Suprapubic skin (tissue), 4 donors: ENCODE measurements around the gene GNB1L. TPM values are rescaled to one million over a fixed set of nuclear protein-coding genes. Genes with fewer than 3 reads are reported as not detected.

Source experiments
- DNase-seq, 2 donors: peaks; one replicate each; pipeline ENCODE4 v3.0.0-alpha.2; 2019; ENCODE audit warnings: low spot score in 2 of 2
- H3K27ac ChIP-seq: fragments of 200-600 bp; sonication (generic); one replicate; pipeline ENCODE4 v1.5.1; 2019
- H3K27me3 ChIP-seq: fragments of 200-600 bp; sonication (generic); one replicate; pipeline ENCODE4 v1.5.1; 2019
- H3K36me3 ChIP-seq: fragments of 200-600 bp; sonication (generic); one replicate; pipeline ENCODE4 v1.5.1; 2019
- H3K4me1 ChIP-seq: fragments of 200-600 bp; sonication (generic); one replicate; pipeline ENCODE4 v1.5.1; 2019
- H3K4me3 ChIP-seq: fragments of 200-600 bp; sonication (generic); one replicate; pipeline ENCODE4 v1.5.1; 2019; ENCODE audit warnings: mild to moderate bottlenecking
- H3K9me3 ChIP-seq: fragments of 200-600 bp; sonication (generic); one replicate; pipeline ENCODE4 v1.5.1; 2019
- EP300 ChIP-seq: sonication (generic); formaldehyde crosslinking; IDR thresholded peaks from one replicate; pipeline ENCODE4 v1.6.1; 2017; ENCODE audit warnings: antibody characterized with exemption
- POLR2A ChIP-seq, 2 donors: fragments of 450-650 bp; IDR thresholded peaks; one replicate each; pipeline ENCODE4 v1.6.1; 2017; ENCODE audit warnings: antibody characterized with exemption in 2 of 2, mild to moderate bottlenecking in 2 of 2, moderate library complexity in 2 of 2
- POLR2AphosphoS5 ChIP-seq, 3 donors: sonication (generic); formaldehyde crosslinking; IDR thresholded peaks; one replicate each; pipeline ENCODE4 v1.6.1; 2017; ENCODE audit warnings: antibody characterized with exemption in 3 of 3
- WGBS: methylation state at CpG from one replicate; pipeline ENCODE4 v1.1.5; 2018; 5-methylcytosine and 5-hydroxymethylcytosine counted together
- total RNA-seq, 4 donors: library from RNA; depleted of rRNA; stranded (reverse); fragments of >200 nt; gene quantifications; one replicate each; pipeline ENCODE4 v1.1.0, GENCODE V29; 2016
- TF ChIP-seq, protein P1 (sequence below), 2 donors: fragments of 200-600 bp in 1 of 2; fragments of 450-650 bp in 1 of 2; sonication (generic) in 1 of 2; IDR thresholded peaks; one replicate each; pipeline ENCODE4 v1.5.1; 2016 to 2019; ENCODE audit warnings: antibody characterized with exemption in 2 of 2, mild to moderate bottlenecking in 1 of 2, moderate library complexity in 1 of 2

GNB1L gene
- total RNA-seq, 4 donors from 2014 or later: 6.3 to 14.6 (median 10.9) TPM

- H3K27me3 ChIP-seq: peaks cover 47% of the 10 kb centered on the region
- 4% methylated on average over 18 of the region's 117 CpGs for WGBS
- peak overlapping the region; percentile 39 for H3K27ac ChIP-seq
- peaks cover 70% of the 10 kb centered on the region for H3K4me1 ChIP-seq
- H3K4me3 ChIP-seq: peak overlapping the region; percentile 51
- no peak for DNase-seq
- no peaks in the 10 kb centered on the region for H3K9me3 ChIP-seq
- TF ChIP-seq POLR2A (IDR thresholded peaks at IDR 0.05) (no peak), POLR2AphosphoS5 (IDR thresholded peaks at IDR 0.05) (no peak), EP300 (no peak)
- TF ChIP-seq, protein P1, sequence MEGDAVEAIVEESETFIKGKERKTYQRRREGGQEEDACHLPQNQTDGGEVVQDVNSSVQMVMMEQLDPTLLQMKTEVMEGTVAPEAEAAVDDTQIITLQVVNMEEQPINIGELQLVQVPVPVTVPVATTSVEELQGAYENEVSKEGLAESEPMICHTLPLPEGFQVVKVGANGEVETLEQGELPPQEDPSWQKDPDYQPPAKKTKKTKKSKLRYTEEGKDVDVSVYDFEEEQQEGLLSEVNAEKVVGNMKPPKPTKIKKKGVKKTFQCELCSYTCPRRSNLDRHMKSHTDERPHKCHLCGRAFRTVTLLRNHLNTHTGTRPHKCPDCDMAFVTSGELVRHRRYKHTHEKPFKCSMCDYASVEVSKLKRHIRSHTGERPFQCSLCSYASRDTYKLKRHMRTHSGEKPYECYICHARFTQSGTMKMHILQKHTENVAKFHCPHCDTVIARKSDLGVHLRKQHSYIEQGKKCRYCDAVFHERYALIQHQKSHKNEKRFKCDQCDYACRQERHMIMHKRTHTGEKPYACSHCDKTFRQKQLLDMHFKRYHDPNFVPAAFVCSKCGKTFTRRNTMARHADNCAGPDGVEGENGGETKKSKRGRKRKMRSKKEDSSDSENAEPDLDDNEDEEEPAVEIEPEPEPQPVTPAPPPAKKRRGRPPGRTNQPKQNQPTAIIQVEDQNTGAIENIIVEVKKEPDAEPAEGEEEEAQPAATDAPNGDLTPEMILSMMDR (IDR thresholded peaks at IDR 0.05): no peak
- H3K36me3 ChIP-seq: no peaks in the 10 kb centered on the region
These were observed 93.5 kb downstream of the GNB1L start for GRCh38 chr22:19760951-19761724.

DNA sequence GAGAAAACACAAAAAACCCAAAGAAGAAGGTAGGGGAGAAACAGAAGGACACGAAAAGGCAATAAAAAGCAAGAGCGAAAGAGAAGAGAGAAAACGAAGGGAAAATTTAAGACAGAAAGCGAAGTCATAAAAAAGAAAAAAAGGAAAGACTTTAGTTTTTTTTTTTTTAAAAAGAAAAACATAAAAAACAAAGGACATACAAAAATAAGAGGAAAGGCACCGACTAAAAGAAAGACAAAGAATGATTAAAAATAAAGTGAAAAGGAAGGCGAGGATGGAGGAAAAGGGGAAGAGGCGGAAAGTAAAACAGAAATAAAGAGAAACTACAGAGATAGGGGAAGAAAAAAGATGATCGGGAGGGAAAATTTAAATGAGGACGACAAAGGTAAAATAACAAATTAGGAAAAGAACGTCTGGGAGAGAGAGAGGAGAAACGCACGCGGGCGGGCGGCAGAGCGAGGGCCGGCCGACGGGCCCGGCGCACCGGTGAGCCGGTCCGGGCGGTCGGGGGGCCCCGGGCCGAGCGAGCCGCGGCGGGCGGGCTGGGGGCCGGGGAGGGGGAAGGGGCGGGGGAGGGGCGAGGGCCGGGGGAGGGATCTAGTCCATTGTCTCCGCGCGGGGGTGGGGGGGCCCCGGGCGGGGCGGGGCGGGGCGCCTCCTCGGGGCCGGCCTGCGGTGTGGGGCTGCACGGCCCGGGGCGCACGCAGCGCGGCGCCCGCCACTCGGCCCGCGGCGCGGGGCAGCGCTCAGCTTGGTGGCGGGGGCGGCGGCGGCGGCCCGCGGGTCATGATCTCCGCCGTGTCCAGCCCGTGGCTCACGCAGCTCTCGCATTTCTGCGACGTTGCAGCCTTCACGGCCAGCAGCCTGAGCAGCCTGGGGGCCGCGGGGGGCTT is 94.4 kb downstream of the GNB1L start, which contains the start of gene TBX1:
Gene TBX1 (plus strand): TSS at position 721 of the 893 bp plus-strand sequence. CDS start 66 bp downstream, at position 787.
- TF ChIP-seq, protein P1 (IDR thresholded peaks at IDR 0.05): no peak
- no peak for TF ChIP-seq EP300
- TF ChIP-seq POLR2A (IDR thresholded peaks at IDR 0.05): no peak
- no peak for TF ChIP-seq POLR2AphosphoS5 (IDR thresholded peaks at IDR 0.05)
- H3K27me3 ChIP-seq: peaks cover 55% of the 10 kb centered on the region
- H3K9me3 ChIP-seq: no peaks in the 10 kb centered on the region
- peak within 1 kb of the TSS; percentile 51 for H3K4me3 ChIP-seq
- peaks cover 74% of the 10 kb centered on the region for H3K4me1 ChIP-seq
- WGBS: 10% methylated on average over 26 of the region's 79 CpGs
- H3K27ac ChIP-seq: peak within 1 kb of the TSS; percentile 39
- H3K36me3 ChIP-seq: no peaks in the 10 kb centered on the region
- no peak for DNase-seq

DNA sequence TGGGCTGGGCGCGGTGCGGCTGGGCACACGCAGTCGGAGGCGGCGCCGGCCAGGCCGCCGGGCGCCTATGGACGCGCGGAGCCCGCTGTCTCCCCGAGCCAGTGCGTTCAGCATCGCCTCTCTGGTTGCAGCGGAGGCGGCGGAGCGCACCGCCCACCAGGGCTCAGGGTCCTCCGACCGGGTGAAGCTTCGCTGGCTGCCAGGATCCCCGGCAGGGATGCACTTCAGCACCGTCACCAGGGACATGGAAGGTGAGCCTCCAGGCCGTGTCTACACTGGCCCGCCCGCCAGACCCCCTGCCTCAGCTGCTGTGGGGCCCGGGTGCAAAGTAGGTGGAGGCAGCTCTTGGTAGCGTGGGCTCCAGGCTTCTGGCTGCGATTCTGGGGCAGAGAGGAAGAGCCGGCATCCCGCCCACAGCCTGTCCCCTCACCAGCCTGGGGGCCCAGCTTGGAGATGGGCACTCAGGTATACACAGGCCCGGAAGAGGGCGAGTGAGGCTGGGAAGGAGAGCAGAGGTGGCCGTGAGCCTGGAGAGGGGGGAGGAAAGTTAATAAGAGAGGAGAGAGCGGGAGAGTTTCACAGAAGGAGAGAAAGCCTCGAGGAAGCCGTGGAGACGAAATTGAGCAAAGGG is 95.1 kb downstream of the GNB1L start:
- H3K9me3 ChIP-seq: no peaks in the 10 kb centered on the region
- H3K27ac ChIP-seq: peak overlapping the region; percentile 22
- H3K4me3 ChIP-seq: peak overlapping the region; percentile 51
- no peaks in the 10 kb centered on the region for H3K36me3 ChIP-seq
- peaks cover 74% of the 10 kb centered on the region for H3K4me1 ChIP-seq
- no peak for DNase-seq
- 16% methylated on average over 31 of the region's 43 CpGs for WGBS
- TF ChIP-seq EP300 (no peak), POLR2AphosphoS5 (IDR thresholded peaks at IDR 0.05) (no peak), POLR2A (IDR thresholded peaks at IDR 0.05) (no peak)
- TF ChIP-seq, protein P1 (IDR thresholded peaks at IDR 0.05): no peak
- H3K27me3 ChIP-seq: peaks cover 63% of the 10 kb centered on the region

- peaks cover 66% of the 10 kb centered on the region for H3K27me3 ChIP-seq
- 51% methylated on average over 14 of the region's 21 CpGs for WGBS
- DNase-seq: no peak
- H3K4me1 ChIP-seq: peaks cover 68% of the 10 kb centered on the region
- TF ChIP-seq EP300 (no peak), POLR2AphosphoS5 (IDR thresholded peaks at IDR 0.05) (no peak), POLR2A (IDR thresholded peaks at IDR 0.05) (no peak)
- TF ChIP-seq, protein P1 (IDR thresholded peaks at IDR 0.05): no peak
- no peaks in the 10 kb centered on the region for H3K36me3 ChIP-seq
- H3K9me3 ChIP-seq: no peaks in the 10 kb centered on the region
- H3K4me3 ChIP-seq: peak overlapping the region; percentile 51
- peak overlapping the region; percentile 22 for H3K27ac ChIP-seq
These were observed 95.7 kb downstream of the GNB1L start for GRCh38 chr22:19758896-19759426.
